ENCODE measurements around the gene FHIT.

Gene FHIT

DNA sequence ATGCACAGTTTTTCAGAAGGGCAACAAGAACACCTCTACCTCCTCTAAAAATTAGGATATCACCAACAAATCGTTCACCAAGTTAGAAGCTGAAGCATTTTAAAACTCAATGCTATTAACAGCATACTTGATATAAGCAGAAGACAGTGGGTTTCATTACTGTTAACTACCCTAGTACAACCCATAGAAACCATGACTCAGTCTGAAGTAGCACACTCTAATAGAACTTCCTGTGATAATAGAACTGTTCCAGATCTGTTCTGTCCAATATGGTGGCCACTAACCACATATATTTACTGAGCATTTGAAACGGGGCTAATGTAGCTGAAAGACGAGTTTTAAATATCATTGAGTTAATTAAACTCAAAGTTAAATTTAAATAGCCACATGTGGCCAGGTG lies 1075.6 kb downstream of the FHIT start:
- H3K36me3 ChIP-seq (ENCODE audit: low read length), result no peaks in the 10 kb centered on the region
- no peaks in the 10 kb centered on the region for H3K9me3 ChIP-seq (ENCODE audit: insufficient read depth, low read length)
- H4K20me1 ChIP-seq (ENCODE audit: low read depth, low read length), result no peaks in the 10 kb centered on the region
- no peaks in the 10 kb centered on the region for H3K9me2 ChIP-seq (replicated peaks; ENCODE audit: insufficient read depth, low read length)
- no peak for TF ChIP-seq EZH2phosphoT487 (conservative IDR thresholded peaks at IDR 0.05; ENCODE audit: low read length)
- H3K27ac ChIP-seq (ENCODE audit: low read depth, low read length), result no peak overlapping the region
- H2AFZ ChIP-seq (ENCODE audit: low read depth, low read length, severe bottlenecking), result no peak overlapping the region
- H3F3A ChIP-seq (ENCODE audit: insufficient read depth), result no peaks in the 10 kb centered on the region
- no peak overlapping the region for H3K9ac ChIP-seq (ENCODE audit: low read length)
- H3K27me3 ChIP-seq (ENCODE audit: low read length), result no peaks in the 10 kb centered on the region
- H3K4me3 ChIP-seq (ENCODE audit: insufficient read depth, low read length, poor library complexity, severe bottlenecking), result no peak overlapping the region
- H3K79me2 ChIP-seq (ENCODE audit: insufficient read depth, low read length), result no peaks in the 10 kb centered on the region
- H3K4me2 ChIP-seq (ENCODE audit: low read depth, low read length, poor library complexity, severe bottlenecking), result no peak overlapping the region

DNA sequence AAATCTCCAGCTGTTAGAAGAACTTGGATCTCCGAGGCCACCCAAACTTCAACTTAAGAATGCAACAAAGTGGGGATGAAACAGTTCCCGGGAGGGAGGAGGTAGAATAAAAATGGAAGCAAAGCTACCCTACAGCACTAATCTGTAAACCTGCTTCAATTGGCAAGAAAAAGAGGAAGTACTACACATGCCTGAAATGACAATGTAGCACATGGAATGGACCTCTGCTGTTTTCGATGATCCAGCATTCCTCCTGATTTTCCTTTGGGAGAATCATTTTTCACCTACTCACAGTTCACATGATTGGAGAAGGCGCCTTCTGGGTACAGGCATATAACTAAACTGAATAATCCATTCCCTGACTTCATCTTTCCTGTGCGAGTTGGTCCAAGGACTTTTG lies 1081.5 kb downstream of the FHIT start:
- TF ChIP-seq, protein P1, sequence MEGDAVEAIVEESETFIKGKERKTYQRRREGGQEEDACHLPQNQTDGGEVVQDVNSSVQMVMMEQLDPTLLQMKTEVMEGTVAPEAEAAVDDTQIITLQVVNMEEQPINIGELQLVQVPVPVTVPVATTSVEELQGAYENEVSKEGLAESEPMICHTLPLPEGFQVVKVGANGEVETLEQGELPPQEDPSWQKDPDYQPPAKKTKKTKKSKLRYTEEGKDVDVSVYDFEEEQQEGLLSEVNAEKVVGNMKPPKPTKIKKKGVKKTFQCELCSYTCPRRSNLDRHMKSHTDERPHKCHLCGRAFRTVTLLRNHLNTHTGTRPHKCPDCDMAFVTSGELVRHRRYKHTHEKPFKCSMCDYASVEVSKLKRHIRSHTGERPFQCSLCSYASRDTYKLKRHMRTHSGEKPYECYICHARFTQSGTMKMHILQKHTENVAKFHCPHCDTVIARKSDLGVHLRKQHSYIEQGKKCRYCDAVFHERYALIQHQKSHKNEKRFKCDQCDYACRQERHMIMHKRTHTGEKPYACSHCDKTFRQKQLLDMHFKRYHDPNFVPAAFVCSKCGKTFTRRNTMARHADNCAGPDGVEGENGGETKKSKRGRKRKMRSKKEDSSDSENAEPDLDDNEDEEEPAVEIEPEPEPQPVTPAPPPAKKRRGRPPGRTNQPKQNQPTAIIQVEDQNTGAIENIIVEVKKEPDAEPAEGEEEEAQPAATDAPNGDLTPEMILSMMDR (IDR thresholded peaks at IDR 0.05; ENCODE audit: insufficient read depth, low read length, poor library complexity, severe bottlenecking), result no peak
- no peak for TF ChIP-seq EZH2phosphoT487 (conservative IDR thresholded peaks at IDR 0.05; ENCODE audit: low read length)
- Histone ChIP-seq H3F3A (ENCODE audit: insufficient read depth) (no peaks in the 10 kb centered on the region), H3K27me3 (ENCODE audit: low read length) (no peaks in the 10 kb centered on the region), H3K36me3 (ENCODE audit: low read length) (no peaks in the 10 kb centered on the region), H3K9me3 (ENCODE audit: insufficient read depth, low read length) (no peaks in the 10 kb centered on the region), H3K9ac (ENCODE audit: low read length) (no peak overlapping the region), H3K4me2 (ENCODE audit: low read depth, low read length, poor library complexity, severe bottlenecking) (no peak overlapping the region), H4K20me1 (ENCODE audit: low read depth, low read length) (no peaks in the 10 kb centered on the region), H2AFZ (ENCODE audit: low read depth, low read length, severe bottlenecking) (no peak overlapping the region), H3K79me2 (ENCODE audit: insufficient read depth, low read length) (no peaks in the 10 kb centered on the region), H3K27ac (ENCODE audit: low read depth, low read length) (no peak overlapping the region), H3K9me2 (replicated peaks; ENCODE audit: insufficient read depth, low read length) (no peaks in the 10 kb centered on the region), H3K4me3 (ENCODE audit: insufficient read depth, low read length, poor library complexity, severe bottlenecking) (no peak overlapping the region)

DNA sequence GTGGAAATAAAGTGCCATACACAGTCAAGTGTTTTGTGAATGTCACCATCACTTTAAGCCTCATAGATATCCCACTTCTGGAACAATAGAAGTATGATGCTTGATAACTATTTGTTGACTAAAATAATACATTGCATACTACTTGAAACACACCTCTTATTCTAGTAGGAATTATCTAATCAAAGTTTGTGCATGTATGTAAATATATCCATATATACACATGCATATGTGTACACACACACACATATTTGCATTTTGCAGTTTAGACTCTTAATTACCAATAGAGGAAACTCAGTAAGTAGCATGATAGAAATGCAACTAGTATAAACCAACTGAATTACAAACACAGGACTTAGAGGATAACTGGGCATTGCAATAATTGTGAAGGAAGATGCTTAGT lies 1084.1 kb downstream of the FHIT start:
- no peak overlapping the region for H3K4me3 ChIP-seq (ENCODE audit: insufficient read depth, low read length, poor library complexity, severe bottlenecking)
- no peaks in the 10 kb centered on the region for H3K79me2 ChIP-seq (ENCODE audit: insufficient read depth, low read length)
- H3K9me2 ChIP-seq (replicated peaks; ENCODE audit: insufficient read depth, low read length), result no peaks in the 10 kb centered on the region
- H4K20me1 ChIP-seq (ENCODE audit: low read depth, low read length), result no peaks in the 10 kb centered on the region
- no peak overlapping the region for H3K4me2 ChIP-seq (ENCODE audit: low read depth, low read length, poor library complexity, severe bottlenecking)
- H3K27ac ChIP-seq (ENCODE audit: low read depth, low read length), result no peak overlapping the region
- H2AFZ ChIP-seq (ENCODE audit: low read depth, low read length, severe bottlenecking), result no peak overlapping the region
- no peaks in the 10 kb centered on the region for H3K36me3 ChIP-seq (ENCODE audit: low read length)
- no peaks in the 10 kb centered on the region for H3K27me3 ChIP-seq (ENCODE audit: low read length)
- no peak overlapping the region for H3K9ac ChIP-seq (ENCODE audit: low read length)
- no peaks in the 10 kb centered on the region for H3F3A ChIP-seq (ENCODE audit: insufficient read depth)
- TF ChIP-seq, protein P1 (IDR thresholded peaks at IDR 0.05; ENCODE audit: insufficient read depth, low read length, poor library complexity, severe bottlenecking), result no peak
- TF ChIP-seq EZH2phosphoT487 (conservative IDR thresholded peaks at IDR 0.05; ENCODE audit: low read length), result no peak
- H3K9me3 ChIP-seq (ENCODE audit: insufficient read depth, low read length), result no peaks in the 10 kb centered on the region

DNA sequence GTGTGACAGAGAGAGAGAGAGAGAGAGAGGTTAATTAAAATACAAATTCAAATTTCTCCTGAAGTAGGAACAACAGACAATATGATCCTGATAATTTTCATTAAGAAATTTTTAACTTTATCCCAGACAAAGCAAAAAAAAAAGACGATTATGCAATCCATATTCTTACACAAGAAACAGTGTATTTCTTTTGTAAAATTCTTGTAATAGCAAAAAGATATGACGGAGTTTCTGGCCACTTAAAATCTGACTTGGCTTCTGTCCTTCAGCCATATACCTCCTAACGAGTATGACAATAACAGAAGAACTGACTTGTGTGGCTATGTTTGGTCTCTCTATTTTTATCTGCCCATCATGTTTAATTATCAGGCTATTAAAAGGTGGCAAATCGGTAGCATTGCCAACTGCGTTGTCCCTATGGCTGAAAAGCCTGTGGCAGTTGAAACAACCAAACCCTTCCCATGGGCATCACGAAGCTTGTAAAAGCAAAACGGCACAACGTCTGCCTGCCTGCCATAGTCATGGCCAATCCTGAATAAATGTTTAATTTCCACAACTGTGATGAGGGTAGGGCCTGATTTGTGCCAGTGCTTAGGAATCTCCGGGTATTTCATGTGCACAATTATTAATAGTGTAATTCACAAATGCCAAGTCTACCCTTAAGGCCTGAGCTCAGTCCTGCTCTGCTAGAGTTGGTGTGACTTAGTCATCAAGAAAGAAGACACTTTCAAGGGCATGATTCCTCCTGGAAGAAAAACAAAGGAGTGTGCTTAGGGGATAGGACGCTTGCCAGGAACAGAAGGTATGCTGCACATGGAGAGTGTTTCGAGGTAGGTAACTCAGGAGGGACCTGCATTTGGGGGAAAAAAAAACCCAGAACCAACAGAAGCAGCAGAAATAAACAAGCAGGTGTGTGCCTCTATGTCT lies 1090.2 kb downstream of the FHIT start:
- Histone ChIP-seq H2AFZ (ENCODE audit: low read depth, low read length, severe bottlenecking) (no peak overlapping the region), H3K9me3 (ENCODE audit: insufficient read depth, low read length) (no peaks in the 10 kb centered on the region), H3K9me2 (replicated peaks; ENCODE audit: insufficient read depth, low read length) (no peaks in the 10 kb centered on the region), H3K79me2 (ENCODE audit: insufficient read depth, low read length) (no peaks in the 10 kb centered on the region), H3K4me3 (ENCODE audit: insufficient read depth, low read length, poor library complexity, severe bottlenecking) (no peak overlapping the region), H4K20me1 (ENCODE audit: low read depth, low read length) (no peaks in the 10 kb centered on the region), H3K36me3 (ENCODE audit: low read length) (no peaks in the 10 kb centered on the region), H3F3A (ENCODE audit: insufficient read depth) (no peaks in the 10 kb centered on the region), H3K27me3 (ENCODE audit: low read length) (no peaks in the 10 kb centered on the region), H3K27ac (ENCODE audit: low read depth, low read length) (no peak overlapping the region), H3K9ac (ENCODE audit: low read length) (no peak overlapping the region), H3K4me2 (ENCODE audit: low read depth, low read length, poor library complexity, severe bottlenecking) (no peak overlapping the region)
- TF ChIP-seq, protein P1 (IDR thresholded peaks at IDR 0.05; ENCODE audit: insufficient read depth, low read length, poor library complexity, severe bottlenecking), result no peak
- TF ChIP-seq EZH2phosphoT487 (conservative IDR thresholded peaks at IDR 0.05; ENCODE audit: low read length), result no peak
